Muscle layer of colon (tissue), 2 donors: ENCODE measurements around the gene ATF2.

Experiments used
- H3K27ac ChIP-seq: one replicate; pipeline ENCODE4 v1.7.0; 2013; ENCODE audit warnings: low read depth, mild to moderate bottlenecking, low read length, moderate library complexity
- H3K27me3 ChIP-seq, 2 donors: one replicate each; pipeline ENCODE4 v1.7.0; 2013; ENCODE audit warnings: low read length in 2 of 2, mild to moderate bottlenecking in 2 of 2; ENCODE audit not compliant: insufficient read depth in 2 of 2, control insufficient read depth in 1 of 2
- H3K36me3 ChIP-seq: one replicate; pipeline ENCODE4 v1.7.0; 2013; ENCODE audit warnings: mild to moderate bottlenecking, low read length; ENCODE audit not compliant: insufficient read depth
- H3K4me1 ChIP-seq: one replicate; pipeline ENCODE4 v1.7.0; 2013; ENCODE audit warnings: mild to moderate bottlenecking, low read length; ENCODE audit not compliant: insufficient read depth
- H3K4me3 ChIP-seq, 2 donors: one replicate each; pipeline ENCODE4 v1.7.0; 2013; ENCODE audit warnings: low read length in 2 of 2, low read depth in 1 of 2, mild to moderate bottlenecking in 1 of 2, moderate library complexity in 1 of 2
- H3K9ac ChIP-seq: one replicate; pipeline ENCODE4 v1.7.0; 2013; ENCODE audit warnings: low read length
- H3K9me3 ChIP-seq: one replicate; pipeline ENCODE4 v1.7.0; 2013; ENCODE audit warnings: mild to moderate bottlenecking, low read length
- donor health status: abdominal sarcoma.
- donor health status: Adenocarcinoma of cecum.

The ATF2 gene

DNA sequence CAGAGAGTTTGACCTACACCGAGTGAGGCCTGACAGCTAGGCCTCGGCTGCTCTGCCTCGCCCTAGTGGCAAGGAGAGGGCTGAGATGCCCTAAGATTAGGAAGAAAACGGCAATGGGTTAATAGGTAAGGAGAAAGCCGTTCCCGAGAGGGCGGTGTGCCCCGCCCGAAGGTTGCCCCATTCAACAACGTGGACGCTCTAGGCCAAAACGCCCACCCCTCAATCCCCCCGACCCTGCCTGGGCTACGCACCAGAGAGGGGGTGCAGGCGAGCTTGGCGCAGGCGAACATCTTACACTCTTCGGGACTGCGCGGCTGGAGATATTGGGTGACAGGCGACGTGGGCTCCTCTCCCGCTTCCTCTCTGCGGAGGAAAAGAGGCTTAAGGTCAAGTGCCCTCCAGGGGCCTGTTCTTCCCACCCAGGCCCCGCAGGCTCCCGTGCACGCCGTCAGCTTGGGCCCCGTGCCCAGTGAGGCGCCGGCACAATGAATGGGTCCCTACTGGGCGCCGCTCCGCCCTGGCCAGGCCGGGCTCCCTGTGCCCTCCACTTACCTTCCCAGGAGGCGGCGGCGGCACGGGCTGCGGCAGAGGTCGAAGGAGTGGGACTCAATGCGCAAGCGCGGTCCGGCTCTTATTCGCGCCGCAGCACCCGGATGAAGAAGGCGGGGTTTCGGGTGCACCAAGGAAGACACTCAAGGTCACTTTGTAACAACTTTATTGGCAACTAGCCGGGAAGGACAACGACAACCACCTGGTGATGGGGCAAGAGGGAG, 13.3 kb upstream of the ATF2 start, which contains the start of gene ATP5MC3:
ATP5MC3 (minus strand) TSS at position 607 of the 773 bp plus-strand sequence; CDS start at position 290, 317 bp downstream.
- Histone ChIP-seq H3K27ac (peak within 1 kb of the TSS; percentile 80), H3K9ac (peak within 1 kb of the TSS; percentile 93), H3K36me3 (peaks cover 35% of the 10 kb centered on the region), H3K9me3 (no peaks in the 10 kb centered on the region), H3K4me3 (peak within 1 kb of the TSS; percentile 67 to 75), H3K27me3 (no peaks in the 10 kb centered on the region), H3K4me1 (peaks cover 20% of the 10 kb centered on the region)

DNA sequence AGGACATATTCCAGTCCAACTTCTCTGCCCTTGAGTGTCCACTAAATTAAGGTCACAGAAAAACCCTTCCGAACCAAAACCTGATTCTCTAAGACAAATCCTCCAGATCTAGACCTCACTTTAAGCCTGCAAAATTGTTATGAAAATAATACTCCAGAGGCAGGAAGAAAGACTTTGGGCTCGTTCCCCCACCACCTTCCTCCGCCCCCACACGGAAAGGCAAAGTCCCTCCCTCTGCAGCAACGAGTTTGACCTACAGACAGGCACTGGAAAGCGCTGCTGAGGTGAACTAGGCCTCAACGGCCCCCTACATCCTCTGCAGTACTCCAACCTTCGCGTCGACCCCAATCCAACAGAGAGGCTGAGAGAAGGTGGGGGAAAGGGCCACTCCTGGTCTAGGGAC, 12.7 kb upstream of the ATF2 start:
- H3K27ac ChIP-seq: peak overlapping the region; percentile 80
- no peaks in the 10 kb centered on the region for H3K27me3 ChIP-seq
- H3K36me3 ChIP-seq: peaks cover 35% of the 10 kb centered on the region
- peak overlapping the region; percentile 67 to 75 for H3K4me3 ChIP-seq
- no peaks in the 10 kb centered on the region for H3K9me3 ChIP-seq
- H3K9ac ChIP-seq: peak overlapping the region; percentile 93
- peaks cover 20% of the 10 kb centered on the region for H3K4me1 ChIP-seq

DNA sequence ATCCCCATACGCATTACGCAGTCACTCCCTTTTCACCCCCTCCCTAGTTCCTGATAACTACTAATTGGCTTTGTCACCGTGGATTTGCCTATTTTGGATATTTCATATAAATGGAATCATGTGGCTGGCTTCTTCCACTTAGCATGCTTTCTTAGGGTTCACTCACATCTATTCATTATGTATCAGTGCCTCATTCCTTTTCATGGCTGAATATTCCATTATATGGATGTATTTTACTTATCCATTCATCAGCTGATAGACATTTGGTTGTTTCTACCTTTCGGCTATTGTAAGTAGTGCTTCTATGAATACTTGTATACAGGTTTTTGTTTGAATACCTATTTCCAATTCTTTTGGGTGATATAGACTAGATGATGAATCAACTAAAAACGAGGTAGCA, 8.6 kb upstream of the ATF2 start:
- peaks cover 14% of the 10 kb centered on the region for H3K4me1 ChIP-seq
- no peak overlapping the region for H3K4me3 ChIP-seq
- no peak overlapping the region for H3K27ac ChIP-seq
- H3K9me3 ChIP-seq: no peaks in the 10 kb centered on the region
- peaks cover 40% of the 10 kb centered on the region for H3K36me3 ChIP-seq
- no peaks in the 10 kb centered on the region for H3K27me3 ChIP-seq
- H3K9ac ChIP-seq: no peak overlapping the region

DNA sequence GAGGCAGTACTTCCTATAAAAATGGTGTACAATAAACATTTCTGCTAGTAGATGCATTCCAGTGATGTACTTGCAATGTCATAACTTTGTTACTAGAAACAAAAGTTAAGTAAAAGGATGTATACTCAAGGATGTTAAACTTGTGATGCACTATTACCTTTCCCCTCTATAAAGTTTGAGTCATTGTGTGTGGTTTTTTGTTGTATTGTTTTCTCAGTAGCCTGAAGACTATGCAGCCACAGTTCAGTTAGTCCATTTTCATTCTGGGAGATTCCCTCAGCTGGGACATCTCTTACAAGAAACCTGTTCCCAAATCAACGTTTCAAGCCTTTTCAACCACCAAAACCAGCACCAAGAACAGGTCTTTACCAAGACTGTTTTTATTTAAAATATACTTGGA, 7.9 kb upstream of the ATF2 start:
- no peak overlapping the region for H3K27ac ChIP-seq
- no peaks in the 10 kb centered on the region for H3K27me3 ChIP-seq
- H3K4me1 ChIP-seq: peaks cover 14% of the 10 kb centered on the region
- no peaks in the 10 kb centered on the region for H3K9me3 ChIP-seq
- peaks cover 40% of the 10 kb centered on the region for H3K36me3 ChIP-seq
- no peak overlapping the region for H3K4me3 ChIP-seq
- H3K9ac ChIP-seq: no peak overlapping the region

DNA sequence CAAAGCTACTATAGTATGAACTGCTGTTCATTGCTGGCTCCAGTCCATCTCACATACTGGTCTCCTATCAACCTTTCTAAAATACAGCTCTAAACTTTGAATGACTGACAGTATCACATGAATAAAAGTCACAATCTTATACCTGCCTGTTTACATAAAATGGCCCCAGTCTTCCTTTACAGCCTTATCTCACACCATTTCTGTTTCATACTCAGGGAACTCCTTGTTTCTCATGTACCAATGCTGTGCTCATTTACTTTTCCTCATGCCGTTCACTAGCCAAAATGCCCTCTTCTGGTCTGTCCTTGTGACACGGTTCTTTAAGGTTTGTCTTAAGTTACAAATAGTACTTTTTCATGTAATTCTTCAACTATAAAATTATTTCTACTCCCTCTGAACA, 7.3 kb upstream of the ATF2 start:
- H3K9ac ChIP-seq: no peak overlapping the region
- H3K9me3 ChIP-seq: no peaks in the 10 kb centered on the region
- peaks cover 40% of the 10 kb centered on the region for H3K36me3 ChIP-seq
- no peaks in the 10 kb centered on the region for H3K27me3 ChIP-seq
- no peak overlapping the region for H3K27ac ChIP-seq
- H3K4me1 ChIP-seq: peaks cover 11% of the 10 kb centered on the region
- no peak overlapping the region for H3K4me3 ChIP-seq

DNA sequence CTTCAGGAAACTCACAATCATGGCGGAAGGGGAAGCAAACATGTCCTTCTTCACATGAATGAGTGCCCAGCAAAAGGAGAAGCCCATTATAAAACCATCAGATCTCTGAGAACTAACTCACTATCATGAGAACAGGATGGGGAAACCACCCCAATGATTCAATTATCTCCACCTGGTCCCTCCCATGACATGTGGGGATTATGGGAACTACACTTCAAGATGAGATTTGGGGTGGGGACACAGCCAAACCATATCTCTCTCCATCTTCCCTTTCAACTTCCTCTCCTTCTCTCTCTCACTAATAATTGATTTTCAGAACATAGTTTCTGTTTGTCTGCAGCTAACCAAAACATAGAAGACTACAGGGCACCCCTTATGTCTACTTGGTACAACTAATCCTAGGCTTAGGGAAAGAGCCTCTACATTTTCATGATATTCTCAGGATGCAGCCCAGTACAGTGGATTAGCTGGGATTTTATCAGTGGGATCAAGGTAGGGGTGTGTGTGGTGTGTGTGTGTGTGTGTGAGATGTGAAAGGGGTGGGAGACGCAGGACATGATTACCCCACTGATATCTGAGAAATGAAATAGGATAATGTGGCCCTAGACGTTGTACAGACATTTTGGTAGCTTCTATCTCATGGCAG, 2.8 kb upstream of the ATF2 start:
- Histone ChIP-seq H3K27me3 (no peaks in the 10 kb centered on the region), H3K4me1 (peaks cover 16% of the 10 kb centered on the region), H3K4me3 (no peak overlapping the region), H3K9me3 (no peaks in the 10 kb centered on the region), H3K9ac (no peak overlapping the region), H3K36me3 (peaks cover 5% of the 10 kb centered on the region), H3K27ac (no peak overlapping the region)

DNA sequence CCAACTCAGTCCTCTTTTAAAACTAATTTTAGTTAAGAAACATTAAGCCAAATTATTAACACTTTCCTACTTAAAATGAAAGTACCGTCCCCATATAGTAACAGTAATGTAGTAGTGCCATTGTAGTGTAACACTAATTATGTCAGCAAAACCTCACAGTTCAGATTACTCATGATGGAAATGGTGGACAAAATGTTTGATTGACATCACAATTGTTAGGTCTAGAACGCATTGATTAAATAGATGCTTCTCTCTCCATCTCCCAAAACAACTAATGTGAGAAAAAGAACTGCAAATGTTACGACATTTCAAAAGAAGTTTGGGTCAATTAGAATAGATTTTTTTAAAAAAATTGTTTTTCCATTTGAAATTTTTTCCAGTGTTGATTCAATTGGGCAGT, 1.2 kb upstream of the ATF2 start:
- H3K36me3 ChIP-seq: no peaks in the 10 kb centered on the region
- H3K4me3 ChIP-seq: no peak overlapping the region
- H3K9ac ChIP-seq: no peak overlapping the region
- H3K27ac ChIP-seq: no peak overlapping the region
- H3K27me3 ChIP-seq: no peaks in the 10 kb centered on the region
- no peaks in the 10 kb centered on the region for H3K9me3 ChIP-seq
- H3K4me1 ChIP-seq: peaks cover 16% of the 10 kb centered on the region

DNA sequence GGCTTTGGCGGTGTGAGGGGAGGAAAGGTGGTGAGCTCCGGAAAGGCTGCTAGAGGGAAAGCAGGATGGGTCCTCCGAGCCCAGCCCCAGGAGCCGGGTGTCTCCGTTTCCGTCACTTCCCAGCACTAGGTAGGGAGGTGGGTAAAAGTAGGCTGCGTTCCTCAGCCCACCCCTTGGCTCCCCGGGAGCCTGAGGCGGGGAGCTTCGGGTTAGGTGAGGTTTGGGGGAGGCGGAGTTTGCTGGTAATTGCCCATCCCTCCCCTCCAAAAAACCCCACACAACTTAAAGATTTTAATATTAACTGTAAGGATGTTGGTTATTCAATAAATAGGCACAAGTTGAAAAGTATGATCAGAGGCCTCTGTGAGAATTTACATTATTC, 552 bp upstream of the ATF2 start:
- Histone ChIP-seq H3K27me3 (no peaks in the 10 kb centered on the region), H3K9ac (peak overlapping the region; percentile 82), H3K4me1 (peaks cover 16% of the 10 kb centered on the region), H3K27ac (peak overlapping the region; percentile 79), H3K4me3 (peak overlapping the region; percentile 34 to 98), H3K9me3 (no peaks in the 10 kb centered on the region), H3K36me3 (no peaks in the 10 kb centered on the region)

DNA sequence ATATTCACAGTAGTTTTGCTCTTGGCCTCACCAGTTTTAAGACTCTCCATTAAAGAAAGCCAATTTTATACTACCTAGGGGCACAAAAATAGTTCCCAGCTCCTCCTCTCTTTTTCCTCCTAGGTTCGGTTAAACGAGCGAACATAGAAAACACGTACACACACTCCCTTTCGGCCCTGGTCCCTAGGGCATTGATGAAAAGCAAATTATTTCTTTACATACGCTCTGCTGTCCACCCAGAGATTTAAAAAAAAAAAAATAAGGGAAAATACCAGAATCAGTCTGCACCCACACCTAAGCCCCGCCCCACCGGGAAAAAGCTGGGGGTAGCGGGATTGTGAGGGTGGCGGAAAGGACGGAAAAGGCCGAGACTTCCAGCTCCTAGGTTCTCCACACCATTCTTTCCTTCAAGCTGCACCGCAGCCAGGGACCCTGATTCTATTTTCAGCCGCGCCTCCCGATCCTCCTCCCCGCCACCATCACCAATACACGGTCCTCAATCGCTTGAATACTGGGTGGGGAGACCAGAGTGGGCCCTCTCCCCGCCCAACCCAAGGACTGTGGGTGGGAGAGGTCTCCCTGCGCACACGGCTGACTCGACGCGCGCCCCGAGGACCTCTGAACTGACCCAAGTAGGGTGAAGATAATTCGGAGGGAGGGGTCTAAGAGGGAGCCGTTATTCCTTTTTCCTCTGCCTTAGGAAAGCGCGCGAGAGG, 769 bp downstream of the ATF2 start:
- H3K27ac ChIP-seq: peak overlapping the region; percentile 94

DNA sequence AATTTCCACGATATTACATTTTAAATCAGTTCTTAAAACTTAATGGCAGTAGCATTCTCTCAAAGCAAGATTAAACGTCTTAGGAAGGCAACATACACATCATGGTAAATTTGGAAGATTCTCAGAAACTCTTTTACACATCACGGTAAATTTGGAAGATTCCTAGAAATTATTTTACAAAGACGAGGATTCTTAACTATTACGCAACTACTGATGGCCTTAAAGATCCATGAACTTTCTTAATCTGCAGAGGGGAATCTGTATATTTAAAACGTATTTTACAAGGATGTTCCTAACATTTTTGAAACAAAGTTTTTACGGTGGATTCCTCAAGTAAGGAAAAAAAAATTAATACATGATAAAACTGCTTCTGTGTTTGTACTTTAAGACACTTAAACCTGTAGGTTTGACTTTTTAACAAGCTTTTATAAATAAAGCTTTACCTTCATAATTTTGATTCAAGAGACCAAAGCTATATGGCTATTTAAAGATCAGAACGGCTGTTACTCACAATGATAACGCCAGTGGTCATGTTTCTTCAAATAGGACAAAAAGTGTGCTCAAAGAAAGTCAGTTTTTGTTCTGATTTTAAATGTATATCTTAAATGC, 1.7 kb downstream of the ATF2 start:
- H3K9ac ChIP-seq: peak overlapping the region; percentile 99
- peaks cover 16% of the 10 kb centered on the region for H3K4me1 ChIP-seq
- H3K27ac ChIP-seq: no peak overlapping the region

More for the DNA sequence above, 769 bp downstream of the ATF2 start:
- no peaks in the 10 kb centered on the region for H3K27me3 ChIP-seq
- peak overlapping the region; percentile 90 to 98 for H3K4me3 ChIP-seq
- no peaks in the 10 kb centered on the region for H3K36me3 ChIP-seq
- H3K4me1 ChIP-seq: peaks cover 16% of the 10 kb centered on the region
- H3K9me3 ChIP-seq: no peaks in the 10 kb centered on the region
- peak overlapping the region; percentile 99 for H3K9ac ChIP-seq

DNA sequence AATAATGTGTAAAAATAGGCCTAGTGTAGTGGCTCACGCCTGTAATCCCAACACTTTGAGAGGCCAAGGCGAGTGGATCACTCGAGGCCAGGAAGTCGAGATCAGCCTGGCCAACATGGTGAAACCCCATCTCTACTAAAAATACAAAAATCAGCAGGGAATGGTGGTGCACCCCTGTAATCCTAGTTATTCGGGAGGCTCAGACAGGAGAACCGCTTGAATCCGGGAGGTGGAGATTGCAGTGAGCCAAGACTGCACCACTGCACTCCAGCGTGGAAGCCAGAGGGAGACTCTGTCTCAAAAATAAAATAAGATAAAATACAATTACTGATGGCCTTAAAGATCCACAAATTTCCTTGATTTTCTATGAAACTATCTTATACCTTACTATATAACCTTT, 3.8 kb downstream of the ATF2 start:
- H3K27ac ChIP-seq: no peak overlapping the region
- H3K9me3 ChIP-seq: no peaks in the 10 kb centered on the region
- no peak overlapping the region for H3K9ac ChIP-seq
- H3K4me3 ChIP-seq: no peak overlapping the region
- peaks cover 15% of the 10 kb centered on the region for H3K4me1 ChIP-seq
- H3K27me3 ChIP-seq: no peaks in the 10 kb centered on the region
- no peaks in the 10 kb centered on the region for H3K36me3 ChIP-seq

More for the DNA sequence above, 1.7 kb downstream of the ATF2 start:
- Histone ChIP-seq H3K27me3 (no peaks in the 10 kb centered on the region), H3K4me3 (peak overlapping the region in 1 of 2 donors; percentile 98), H3K9me3 (no peaks in the 10 kb centered on the region), H3K36me3 (no peaks in the 10 kb centered on the region)
